GM21447 (cell line): ENCODE data around the gene ZEB1.

Experiments
- ATAC-seq: cut with Tn5 transposase; IDR thresholded peaks from one replicate; pipeline ENCODE4 v1.9.1; 2021; ENCODE audit not compliant: unreplicated experiment

ZEB1 gene

GRCh38 chr10:31318854-31319601 lies at the start of gene ZEB1:
TSS of gene ZEB1 (plus strand) at chr10:31319216. CDS start at chr10:31319235, 19 bp downstream.
- ATAC-seq: peak; percentile 34

DNA sequence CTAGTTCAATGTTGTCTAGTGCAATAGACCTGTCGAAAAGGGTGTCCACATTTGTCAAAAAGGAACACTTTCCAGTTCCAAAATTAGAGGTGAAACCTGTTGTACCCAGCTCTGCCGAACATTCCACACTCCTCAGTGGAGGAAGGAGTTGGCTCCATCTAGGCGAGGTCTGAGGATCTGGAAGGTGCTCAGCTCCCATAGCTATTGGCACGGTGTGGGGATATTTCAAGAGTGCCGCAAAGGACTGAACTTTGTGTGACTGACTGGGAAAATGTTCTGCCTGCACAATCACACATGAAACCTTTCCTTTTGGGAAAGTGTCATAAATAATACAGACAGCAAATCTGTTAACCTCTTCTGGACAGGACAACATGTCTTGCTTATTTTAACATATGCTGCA lies 48.1 kb upstream of the ZEB1 start:
- ATAC-seq: no peak

- no peak for ATAC-seq
These were observed 46.2 kb upstream of the ZEB1 start for GRCh38 chr10:31272841-31273240.

DNA sequence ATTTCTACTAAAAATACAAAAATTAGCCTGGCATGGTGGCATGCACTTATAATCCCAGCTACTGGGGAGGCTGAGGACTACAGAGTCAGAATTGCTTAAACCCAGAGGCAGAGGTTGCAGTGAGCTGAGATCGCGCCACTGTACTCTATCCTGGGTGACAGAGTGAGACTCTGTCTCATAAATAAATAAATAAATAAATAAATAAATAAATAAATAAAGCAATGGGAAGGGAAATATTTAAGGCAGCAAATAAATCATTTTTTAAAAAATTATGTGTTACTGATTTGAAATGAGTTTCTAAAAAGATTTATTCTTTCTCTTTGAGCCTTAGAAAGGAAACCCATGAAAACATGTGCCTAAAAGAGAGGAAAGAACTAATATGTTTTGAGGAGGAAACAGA lies 45.2 kb upstream of the ZEB1 start:
- no peak for ATAC-seq

DNA sequence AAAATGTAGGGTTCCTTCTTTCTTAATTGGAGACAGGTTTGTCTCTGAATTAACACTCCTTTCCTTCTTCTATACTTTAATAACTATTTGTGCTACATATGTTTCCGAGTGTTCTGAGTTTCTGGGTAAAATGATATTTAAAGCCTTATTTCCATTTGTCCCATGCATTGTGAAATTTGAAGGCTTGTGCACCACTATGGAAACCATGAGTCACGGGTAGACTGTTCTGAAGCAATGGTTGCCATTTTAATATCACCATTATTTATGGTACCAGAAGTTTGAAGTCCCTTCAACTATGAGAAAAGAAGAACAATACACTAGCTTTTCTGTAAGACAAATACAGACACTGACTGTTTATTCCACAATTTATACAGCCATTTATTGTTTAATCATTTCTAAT lies 44.7 kb upstream of the ZEB1 start:
- no peak for ATAC-seq

- ATAC-seq: no peak
These were observed 40.6 kb upstream of the ZEB1 start for GRCh38 chr10:31278279-31278941.

DNA sequence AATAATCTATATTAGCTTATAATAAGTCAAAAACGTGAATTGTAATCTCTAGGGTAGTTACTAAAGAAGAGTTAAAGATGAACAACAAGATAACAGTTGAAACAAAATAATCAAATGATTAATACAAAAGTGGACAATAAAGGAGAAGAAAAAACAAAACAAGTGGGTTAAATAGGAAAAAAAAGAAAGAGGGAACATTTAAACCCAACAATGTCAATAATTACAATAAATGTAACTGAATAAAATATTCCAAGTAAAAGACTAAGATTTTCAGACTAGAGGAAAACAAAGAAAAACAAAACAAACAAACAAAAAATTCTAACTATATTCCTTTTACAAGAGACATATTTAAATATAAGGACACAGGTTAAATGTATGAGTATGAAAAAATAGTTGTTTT lies 38.0 kb upstream of the ZEB1 start:
- no peak for ATAC-seq

- ATAC-seq: no peak
These were observed 31.0 kb upstream of the ZEB1 start for GRCh38 chr10:31288001-31288400.

DNA sequence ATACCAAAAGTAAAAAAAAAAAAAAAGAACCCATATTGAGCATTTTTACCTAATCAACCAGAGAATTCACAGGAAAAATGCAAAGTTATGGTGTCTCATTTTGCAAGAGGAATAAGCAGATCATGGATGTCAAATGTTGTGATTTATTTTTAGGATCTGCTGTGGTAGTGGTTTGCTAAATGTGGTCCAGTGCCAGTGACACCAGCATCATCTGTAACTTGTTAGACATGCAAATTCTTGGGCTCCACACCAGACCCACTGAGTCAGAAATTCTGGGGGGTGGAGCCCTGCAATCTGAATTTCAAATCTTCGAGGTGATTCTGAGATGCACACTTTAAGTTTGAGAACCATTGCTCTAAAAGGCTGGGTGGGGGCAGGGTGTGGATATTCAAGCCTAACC lies 30.1 kb upstream of the ZEB1 start:
- no peak for ATAC-seq

GRCh38 chr10:31290386-31290785 lies 28.6 kb upstream of the ZEB1 start:
- ATAC-seq: no peak

GRCh38 chr10:31291123-31291522 lies 27.9 kb upstream of the ZEB1 start:
- no peak for ATAC-seq

GRCh38 chr10:31294558-31294957 lies 24.5 kb upstream of the ZEB1 start:
- no peak for ATAC-seq

- no peak for ATAC-seq
These were observed 22.3 kb upstream of the ZEB1 start for GRCh38 chr10:31296754-31297153.

DNA sequence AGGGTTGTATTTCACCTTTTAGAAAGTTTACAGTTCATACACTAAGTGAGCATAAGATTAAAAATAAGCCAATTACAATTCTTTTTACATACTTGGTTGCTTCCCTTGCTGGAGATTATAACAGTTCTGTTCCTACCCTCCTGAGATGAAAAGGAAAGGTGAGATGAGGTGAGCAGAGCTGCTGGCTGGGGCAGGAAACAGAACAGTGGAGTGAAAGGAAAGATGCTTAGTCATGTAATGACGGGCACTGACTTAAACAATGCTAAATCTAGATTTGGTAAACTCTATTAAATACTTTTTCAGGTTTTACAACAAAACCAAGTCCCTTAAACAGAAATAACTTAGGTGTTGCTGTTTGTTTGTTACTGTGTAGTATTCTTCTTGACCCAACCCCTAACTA lies 19.9 kb upstream of the ZEB1 start:
- no peak for ATAC-seq

GRCh38 chr10:31303212-31303611 lies 15.8 kb upstream of the ZEB1 start:
- ATAC-seq: no peak

DNA sequence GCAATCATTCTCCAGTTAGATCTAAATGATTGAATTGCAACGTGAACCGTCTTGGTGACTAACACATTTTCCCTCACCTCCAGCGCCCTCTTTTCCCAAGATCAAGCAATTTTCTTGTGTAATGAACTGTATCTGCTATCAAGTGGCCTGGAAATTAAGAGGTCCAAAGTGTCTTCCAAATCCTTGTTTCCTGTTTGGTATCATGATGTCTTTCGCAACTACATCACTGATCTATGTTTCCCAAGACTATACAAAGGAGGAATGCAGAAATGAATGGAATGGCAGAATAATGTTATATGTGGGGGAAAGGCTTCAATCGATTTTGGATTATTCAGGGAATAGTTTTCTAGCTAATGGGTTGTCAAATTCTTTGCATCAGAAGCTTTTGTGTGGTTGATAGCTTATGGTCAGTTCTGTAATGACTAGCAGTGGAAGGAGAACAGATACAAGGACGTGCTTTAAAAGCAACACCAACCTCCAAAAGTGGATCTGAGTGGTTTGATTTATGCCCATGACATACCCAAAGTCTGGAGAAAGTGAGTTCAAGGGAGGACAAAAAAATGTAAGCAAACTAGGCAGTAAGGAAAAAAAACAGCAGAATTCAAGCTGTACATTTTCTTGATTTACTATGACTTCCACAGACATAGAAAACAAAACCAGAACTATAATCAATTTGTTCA lies 14.6 kb upstream of the ZEB1 start:
- ATAC-seq: no peak

- ATAC-seq: no peak
These were observed 5.6 kb upstream of the ZEB1 start for GRCh38 chr10:31313396-31313795.

DNA sequence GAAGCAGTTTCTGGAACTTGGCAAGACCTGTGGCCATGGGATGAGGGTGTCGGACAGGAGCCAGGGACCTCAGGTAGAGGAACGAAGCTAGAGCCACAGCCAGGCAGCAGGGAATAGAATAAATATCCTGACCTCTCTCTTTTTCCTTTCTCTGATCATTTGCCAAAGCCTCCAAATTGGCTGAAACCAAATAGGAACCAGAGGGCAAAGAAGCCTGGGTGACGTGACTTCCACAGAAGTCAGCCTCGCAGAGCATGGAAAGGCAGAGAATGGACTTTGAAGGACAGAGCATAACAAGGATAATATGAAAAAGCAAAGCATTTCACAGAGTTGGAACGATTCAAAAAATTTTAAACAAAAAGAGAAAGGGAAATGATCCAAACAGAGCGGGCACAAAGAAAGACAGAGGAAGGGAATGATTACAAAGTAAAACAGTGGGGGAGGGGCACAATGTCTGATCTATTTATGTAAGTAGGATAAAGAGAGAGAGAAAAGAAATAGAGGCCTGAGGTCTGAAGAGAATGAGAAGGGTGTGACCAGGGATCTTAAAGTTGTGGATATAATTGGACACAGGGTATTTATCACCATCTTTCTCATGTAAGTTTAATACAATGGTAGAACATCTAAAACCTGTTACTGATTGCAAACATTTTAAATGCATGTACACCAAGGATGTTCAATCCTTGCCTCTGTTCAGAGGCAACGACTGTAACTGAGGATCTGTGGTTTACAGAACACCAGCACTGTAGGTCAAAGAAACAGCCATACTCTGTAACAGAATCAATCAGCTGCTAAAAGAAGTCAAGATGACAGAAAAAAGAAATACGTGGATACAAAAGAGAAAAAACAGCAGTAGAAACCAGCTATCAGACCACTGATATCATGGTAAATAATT lies 4.5 kb upstream of the ZEB1 start:
- no peak for ATAC-seq

DNA sequence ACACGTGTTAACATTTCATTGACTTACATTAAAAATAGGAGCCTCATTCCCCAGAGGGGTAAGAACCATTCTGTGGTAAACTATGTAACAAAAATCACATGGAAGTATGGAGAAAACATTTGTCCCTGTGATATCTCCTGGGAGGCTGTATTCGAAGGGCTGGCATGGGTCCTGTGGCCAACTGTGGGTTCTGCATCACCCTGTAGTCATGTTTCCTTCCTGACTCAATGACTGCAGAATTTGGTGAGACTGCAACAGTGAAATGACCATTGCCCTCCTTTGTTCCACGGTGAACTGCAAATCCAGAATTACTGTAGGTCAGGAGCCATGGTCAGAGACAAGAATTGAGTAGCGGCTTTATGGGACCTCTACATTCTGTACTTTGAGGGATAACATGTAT lies 3.6 kb upstream of the ZEB1 start:
- ATAC-seq: no peak

DNA sequence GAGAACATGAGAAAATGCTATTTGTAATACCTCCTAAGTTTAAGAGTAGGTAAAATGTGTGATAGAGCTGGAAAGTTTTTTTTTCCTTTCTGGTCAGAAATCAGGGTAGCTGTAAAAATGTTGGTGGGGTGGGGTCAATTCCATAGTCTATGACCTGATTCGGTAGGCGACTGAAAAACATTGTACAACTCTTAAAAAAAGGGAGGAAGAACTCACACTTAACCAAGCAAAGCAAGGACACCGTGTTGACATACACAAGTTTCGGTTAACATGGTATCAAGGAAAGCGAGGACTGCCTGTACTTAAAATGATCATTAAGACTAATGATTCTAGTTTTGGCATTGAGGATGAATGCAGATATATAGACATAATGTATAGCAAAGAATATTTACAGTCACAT lies 1.8 kb upstream of the ZEB1 start:
- ATAC-seq: no peak
